ENCODE measurements around the gene MAP6D1. TPM values are rescaled to one million over a fixed set of nuclear protein-coding genes. Genes with fewer than 3 reads are reported as not detected.

Gene MAP6D1
- total RNA-seq, 2 donors from 2014 or later, result 0.98 TPM; not detected in 1

- Histone ChIP-seq H3K36me3 (peaks cover 9% of the 10 kb centered on the region), H3K4me3 (no peak overlapping the region), H3K9me3 (no peaks in the 10 kb centered on the region), H3K9ac (ENCODE audit: low read depth in 2 of 2, low read length in 2 of 2) (no peak overlapping the region), H3K27me3 (no peaks in the 10 kb centered on the region), H3K27ac (no peak overlapping the region), H3K4me1 (no peaks in the 10 kb centered on the region)
- TF ChIP-seq CTCF (IDR thresholded peaks at IDR 0.05), result no peak
- intact Hi-C loops (cut with DNase I), result no loop called here
- no peak for DNase-seq
These were observed 12.5 kb downstream of the MAP6D1 start for GRCh38 chr3:183812761-183813445.

GRCh38 chr3:183811638-183812037 lies 13.7 kb downstream of the MAP6D1 start:
- H3K27me3 ChIP-seq, result no peaks in the 10 kb centered on the region
- H3K4me3 ChIP-seq, result no peak overlapping the region
- intact Hi-C loops (cut with DNase I), result no loop called here
- no peak for DNase-seq
- no peak overlapping the region for H3K27ac ChIP-seq
- peaks cover 9% of the 10 kb centered on the region for H3K36me3 ChIP-seq
- no peak overlapping the region for H3K9ac ChIP-seq (ENCODE audit: low read depth in 2 of 2, low read length in 2 of 2)
- no peak for TF ChIP-seq CTCF (IDR thresholded peaks at IDR 0.05)
- H3K9me3 ChIP-seq, result no peaks in the 10 kb centered on the region
- H3K4me1 ChIP-seq, result no peaks in the 10 kb centered on the region

GRCh38 chr3:183810643-183811594 lies 14.5 kb downstream of the MAP6D1 start:
- Histone ChIP-seq H3K9ac (ENCODE audit: low read depth in 2 of 2, low read length in 2 of 2) (no peak overlapping the region), H3K4me3 (no peak overlapping the region), H3K27me3 (no peaks in the 10 kb centered on the region), H3K4me1 (no peaks in the 10 kb centered on the region), H3K9me3 (no peaks in the 10 kb centered on the region), H3K36me3 (peaks cover 9% of the 10 kb centered on the region), H3K27ac (no peak overlapping the region)
- no peak for TF ChIP-seq CTCF (IDR thresholded peaks at IDR 0.05)
- intact Hi-C loops (cut with DNase I), result no loop called here
- DNase-seq, result no peak

DNA sequence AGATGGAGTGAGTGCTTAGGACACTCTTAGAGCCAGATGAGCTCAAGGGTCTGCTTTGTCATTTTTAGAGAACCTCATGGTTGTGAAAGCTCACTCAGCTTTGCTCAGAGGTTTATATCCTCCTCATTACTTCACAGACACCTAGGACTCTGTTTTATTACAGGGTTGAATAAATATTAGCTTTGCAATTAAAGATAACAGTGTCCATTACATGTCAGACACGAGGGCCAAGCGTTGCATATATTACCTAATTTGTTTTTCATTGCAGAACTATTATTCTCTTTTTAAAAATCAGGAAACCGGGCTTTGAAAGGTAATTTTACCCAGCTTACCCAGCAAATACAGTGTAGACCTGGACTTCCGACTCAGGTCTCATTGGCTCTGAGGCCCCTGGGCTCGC lies 16.1 kb downstream of the MAP6D1 start:
- intact Hi-C loops (cut with DNase I), result no loop called here
- Histone ChIP-seq H3K27me3 (no peaks in the 10 kb centered on the region), H3K27ac (no peak overlapping the region), H3K4me1 (no peaks in the 10 kb centered on the region), H3K36me3 (peaks cover 9% of the 10 kb centered on the region), H3K9me3 (no peaks in the 10 kb centered on the region), H3K9ac (ENCODE audit: low read depth in 2 of 2, low read length in 2 of 2) (no peak overlapping the region), H3K4me3 (no peak overlapping the region)
- TF ChIP-seq CTCF (IDR thresholded peaks at IDR 0.05), result no peak
- DNase-seq, result no peak

DNA sequence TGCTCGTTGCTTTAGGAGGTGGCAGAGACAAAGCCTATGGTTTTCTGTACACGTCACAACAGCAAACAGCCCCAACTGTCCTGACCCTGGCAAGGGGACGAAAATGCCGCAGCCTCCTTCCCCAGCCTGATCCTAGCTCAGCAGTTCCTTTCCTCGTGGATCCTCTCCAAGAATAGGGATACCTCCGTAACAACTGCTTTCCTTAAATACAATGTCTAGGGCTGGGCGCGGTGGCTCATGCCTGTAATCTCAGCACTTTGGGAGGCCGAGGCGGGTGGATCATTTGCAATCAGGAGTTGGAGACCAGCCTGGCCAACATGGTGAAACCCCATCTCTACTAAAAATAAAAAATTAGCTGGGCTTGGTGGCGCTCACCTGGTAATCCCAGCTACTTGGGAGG lies 17.0 kb downstream of the MAP6D1 start:
- DNase-seq, result no peak
- TF ChIP-seq CTCF (IDR thresholded peaks at IDR 0.05), result no peak
- H3K9ac ChIP-seq (ENCODE audit: low read depth in 2 of 2, low read length in 2 of 2), result no peak overlapping the region
- no peak overlapping the region for H3K4me3 ChIP-seq
- peaks cover 9% of the 10 kb centered on the region for H3K36me3 ChIP-seq
- intact Hi-C loops (cut with DNase I), result no loop called here
- H3K4me1 ChIP-seq, result no peaks in the 10 kb centered on the region
- no peak overlapping the region for H3K27ac ChIP-seq
- H3K27me3 ChIP-seq, result no peaks in the 10 kb centered on the region
- no peaks in the 10 kb centered on the region for H3K9me3 ChIP-seq

Data from colonic mucosa (tissue), 4 donors.